Glomerular endothelial cell (primary cell): ENCODE results near the gene YPEL2. TPM values are rescaled to one million over a fixed set of nuclear protein-coding genes. Genes with fewer than 3 reads are reported as not detected.
"Not testable (repeated sequence)": the region's sequence is repeated elsewhere in the genome, so short reads cannot be mapped to it uniquely, and the experiment has no call there.

Source experiments
- DNase-seq: peaks from one replicate; pipeline ENCODE4 v3.0.0-alpha.2; 2011; ENCODE audit warnings: low read depth, low spot score; ENCODE audit errors: extremely low read depth
- total RNA-seq: library from RNA; depleted of rRNA; stranded (reverse); fragments of >200 nt; gene quantifications from 2 replicates; pipeline ENCODE4 v1.2.3, GENCODE V29; 2015

YPEL2 gene
- total RNA-seq, 1 donor from 2014 or later = 76.7 TPM

GRCh38 chr17:59399914-59400313 is 68.5 kb downstream of the YPEL2 start:
- DNase-seq = no peak

- no peak for DNase-seq
These were observed 69.4 kb downstream of the YPEL2 start for GRCh38 chr17:59400858-59401257.

GRCh38 chr17:59401274-59401673 is 69.8 kb downstream of the YPEL2 start:
- DNase-seq = no peak

GRCh38 chr17:59401725-59402124 is 70.3 kb downstream of the YPEL2 start:
- DNase-seq = no peak

- no peak for DNase-seq
These were observed 71.3 kb downstream of the YPEL2 start for GRCh38 chr17:59402760-59403159.

GRCh38 chr17:59404471-59404870 is 73.0 kb downstream of the YPEL2 start:
- DNase-seq = no peak

GRCh38 chr17:59405944-59406705 is 74.7 kb downstream of the YPEL2 start:
- DNase-seq = no peak

- DNase-seq = no peak
These were observed 75.4 kb downstream of the YPEL2 start for GRCh38 chr17:59406808-59407381.

- no peak for DNase-seq
These were observed 78.0 kb downstream of the YPEL2 start for GRCh38 chr17:59409336-59410048.

- DNase-seq = no peak
These were observed 78.6 kb downstream of the YPEL2 start for GRCh38 chr17:59410049-59410437.

GRCh38 chr17:59412431-59412830 is 81.0 kb downstream of the YPEL2 start:
- not testable (repeated sequence) for DNase-seq

- DNase-seq = no peak
These were observed 81.7 kb downstream of the YPEL2 start for GRCh38 chr17:59413014-59413766.

- DNase-seq = no peak
These were observed 83.9 kb downstream of the YPEL2 start for GRCh38 chr17:59415397-59415796.

- DNase-seq = no peak
These were observed 84.7 kb downstream of the YPEL2 start for GRCh38 chr17:59416184-59416583.

- DNase-seq = no peak
These were observed 86.0 kb downstream of the YPEL2 start for GRCh38 chr17:59417452-59417851.

- no peak for DNase-seq
These were observed 87.3 kb downstream of the YPEL2 start for GRCh38 chr17:59418732-59419166.

GRCh38 chr17:59420901-59421300 is 89.4 kb downstream of the YPEL2 start:
- no peak for DNase-seq

- DNase-seq = no peak
These were observed 90.3 kb downstream of the YPEL2 start for GRCh38 chr17:59421722-59422121.

GRCh38 chr17:59423137-59423724 is 91.8 kb downstream of the YPEL2 start:
- DNase-seq = peak; percentile 82

GRCh38 chr17:59423903-59424302 is 92.4 kb downstream of the YPEL2 start:
- DNase-seq = no peak

- no peak for DNase-seq
These were observed 92.9 kb downstream of the YPEL2 start for GRCh38 chr17:59424331-59424730.
